Embryonic facial prominence (tissue), 1 donor: Measurements from ENCODE around the gene SLC35F6.

Experiments used
- DNase-seq: peaks from one replicate; pipeline ENCODE4 v3.0.0-alpha.2; 2016; ENCODE audit errors: extremely low spot score

SLC35F6 gene

GRCh38 chr2:26764078-26764887, at the start of gene SLC35F6:
Gene SLC35F6, plus strand, starts transcription at chr2:26764284. Its CDS starts 66 bp downstream, at chr2:26764350.
- DNase-seq, result peak; percentile 25

GRCh38 chr2:26715528-26716270, 48.4 kb upstream of the SLC35F6 start:
- no peak for DNase-seq

- DNase-seq, result no peak
Measured at GRCh38 chr2:26716340-26716739, 47.7 kb upstream of the SLC35F6 start.

GRCh38 chr2:26716769-26717168, 47.3 kb upstream of the SLC35F6 start:
- no peak for DNase-seq

GRCh38 chr2:26717362-26717761, 46.7 kb upstream of the SLC35F6 start:
- no peak for DNase-seq

- no peak for DNase-seq
Measured at GRCh38 chr2:26718949-26719686, 45.0 kb upstream of the SLC35F6 start.

GRCh38 chr2:26720322-26721114, 43.6 kb upstream of the SLC35F6 start:
- no peak for DNase-seq

- no peak for DNase-seq
Measured at GRCh38 chr2:26721115-26722032, 42.7 kb upstream of the SLC35F6 start.

- DNase-seq, result no peak
Measured at GRCh38 chr2:26722328-26722727, 41.8 kb upstream of the SLC35F6 start.

- DNase-seq, result no peak
Measured at GRCh38 chr2:26722911-26723310, 41.2 kb upstream of the SLC35F6 start.

GRCh38 chr2:26723475-26723874, 40.6 kb upstream of the SLC35F6 start:
- DNase-seq, result no peak

- no peak for DNase-seq
Measured at GRCh38 chr2:26723991-26724750, 39.9 kb upstream of the SLC35F6 start.

GRCh38 chr2:26724784-26725520, 39.1 kb upstream of the SLC35F6 start:
- no peak for DNase-seq

- DNase-seq, result no peak
Measured at GRCh38 chr2:26725521-26725820, 38.6 kb upstream of the SLC35F6 start.

- no peak for DNase-seq
Measured at GRCh38 chr2:26726228-26726627, 37.9 kb upstream of the SLC35F6 start.

GRCh38 chr2:26727641-26728561, 36.2 kb upstream of the SLC35F6 start:
- no peak for DNase-seq

GRCh38 chr2:26729311-26729710, 34.8 kb upstream of the SLC35F6 start:
- no peak for DNase-seq
